Stimulated activated CD4-positive, alpha-beta T cell treated with anti-CD3 and anti-CD28 coated beads, Interleukin-12 subunit alpha, Interleukin-12 subunit beta, amount 100 ng/mL, for 24 hours (primary cell): Measurements from ENCODE around the gene SPRR2G.
"Not testable (repeated sequence)": the region's sequence is repeated elsewhere in the genome, so short reads cannot be mapped to it uniquely, and the experiment has no call there.

Experiments
- DNase-seq, 2 experiments: peaks; one replicate each; pipeline ENCODE4 v3.0.0-alpha.2; 2020; ENCODE audit warnings: low read depth in 2 of 2

The SPRR2G gene

DNA sequence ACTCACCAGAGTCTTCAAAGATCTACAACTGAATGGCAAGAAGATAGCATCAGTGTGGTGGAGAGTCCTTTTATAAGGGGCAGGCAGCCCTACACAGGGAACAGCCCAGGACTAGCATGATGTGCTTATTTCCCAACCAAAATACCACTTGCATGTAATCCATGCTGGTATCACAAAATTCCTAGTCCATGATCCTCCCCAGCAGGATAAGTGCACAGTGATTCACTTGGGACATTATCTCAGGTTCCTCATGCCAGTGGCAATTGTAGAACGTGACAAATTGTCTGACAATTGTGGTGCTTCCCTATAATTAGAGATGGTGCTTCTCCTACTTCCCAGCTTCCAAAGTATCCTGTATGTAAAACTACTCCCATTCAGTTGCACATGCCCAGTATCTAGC is at the start of gene SPRR2G:
Gene SPRR2G, minus strand, starts transcription at position 45 of the 400 bp plus-strand sequence. CDS start 780 bp downstream, outside the sequence.
- DNase-seq = no peak

DNA sequence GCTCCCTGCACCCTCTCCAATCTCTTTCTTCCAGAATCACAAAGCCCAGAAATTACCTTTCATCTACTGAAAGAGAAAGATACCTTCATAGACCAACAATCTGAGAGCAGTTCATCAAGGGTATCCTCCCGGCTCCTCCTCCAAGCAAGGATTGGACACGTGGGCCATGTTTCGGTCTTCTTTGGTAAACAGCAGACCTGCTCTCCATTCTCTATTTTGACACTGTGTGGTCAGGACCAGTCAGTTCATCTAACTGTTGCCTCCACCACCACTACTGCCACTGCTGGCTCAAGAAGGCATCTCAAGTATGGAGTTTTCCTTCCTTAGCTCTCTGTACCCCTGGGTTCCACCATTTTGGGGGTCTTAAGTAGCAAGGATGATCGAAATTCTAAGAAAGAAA is 44.5 kb upstream of the SPRR2G start:
- no peak for DNase-seq

DNA sequence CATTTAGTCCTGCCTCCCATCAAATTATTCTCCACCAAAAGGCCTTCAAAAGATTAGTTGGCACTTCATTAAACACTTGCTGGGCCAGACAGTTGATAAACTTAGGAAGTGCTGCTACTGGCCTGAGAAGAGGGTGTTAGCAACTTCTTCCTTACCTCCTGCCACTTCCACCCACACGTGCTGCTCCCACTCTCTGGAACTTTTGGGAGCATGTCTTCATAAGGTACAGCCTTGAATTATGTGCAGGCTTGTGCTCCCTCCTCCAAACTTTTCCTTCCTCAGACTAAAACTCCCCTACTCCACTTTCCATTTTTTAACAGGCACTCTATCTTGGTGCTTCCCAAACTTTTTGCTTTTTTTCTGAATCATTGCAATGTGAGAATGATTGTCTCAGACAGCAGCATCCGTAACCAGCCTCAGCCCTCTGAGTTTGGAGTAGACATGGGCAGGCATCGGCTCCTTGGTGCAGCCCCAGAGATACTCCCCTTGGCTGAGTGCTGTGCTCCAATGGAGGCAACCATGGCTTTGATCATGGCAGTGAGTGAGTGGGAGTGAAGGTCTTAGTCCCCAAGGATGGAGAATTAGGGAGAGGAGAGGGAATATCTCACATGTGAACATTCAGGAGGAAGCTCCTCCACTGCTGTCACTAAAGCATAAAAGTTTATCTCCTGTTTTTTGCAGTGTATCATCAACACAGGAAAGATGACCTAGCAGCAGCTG is 43.8 kb upstream of the SPRR2G start:
- DNase-seq = no peak

DNA sequence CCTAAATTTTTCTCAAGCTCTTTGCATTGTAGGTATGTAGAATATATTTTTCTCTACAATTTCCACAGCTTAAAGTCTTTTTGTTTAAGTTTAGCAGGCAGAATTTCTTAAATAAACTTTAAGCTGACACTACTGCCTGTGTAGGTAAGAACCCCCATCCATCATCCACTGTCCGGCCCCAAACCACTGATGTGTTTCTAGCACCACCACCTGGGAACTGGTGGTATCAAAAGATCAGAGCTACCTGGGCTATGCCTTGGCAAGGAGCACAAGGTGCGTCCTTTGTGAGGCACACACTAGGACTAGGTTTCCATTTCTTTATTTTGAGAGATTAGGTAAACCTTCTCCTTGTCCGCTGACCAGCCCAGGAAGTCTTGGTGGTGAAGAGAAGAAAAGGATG is 42.0 kb upstream of the SPRR2G start:
- DNase-seq = no peak

DNA sequence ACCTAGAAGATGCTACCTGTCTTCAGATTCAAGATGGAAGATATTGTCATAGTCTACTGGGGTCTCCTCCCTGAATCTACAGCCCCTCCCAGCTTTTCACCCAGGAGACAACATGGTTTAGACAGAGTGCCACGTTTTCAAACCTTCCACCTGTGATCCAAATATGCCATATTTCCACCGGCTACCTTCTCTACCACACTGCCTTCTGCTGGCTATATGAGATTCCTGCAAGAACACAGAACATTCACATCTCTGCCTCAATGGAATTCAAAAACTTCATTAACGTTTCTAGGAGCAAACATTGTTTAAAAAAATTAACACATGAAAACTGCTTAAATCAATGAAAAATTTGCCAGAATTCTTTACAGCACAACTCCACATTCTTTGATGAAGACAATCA is 39.7 kb upstream of the SPRR2G start:
- DNase-seq = no peak

DNA sequence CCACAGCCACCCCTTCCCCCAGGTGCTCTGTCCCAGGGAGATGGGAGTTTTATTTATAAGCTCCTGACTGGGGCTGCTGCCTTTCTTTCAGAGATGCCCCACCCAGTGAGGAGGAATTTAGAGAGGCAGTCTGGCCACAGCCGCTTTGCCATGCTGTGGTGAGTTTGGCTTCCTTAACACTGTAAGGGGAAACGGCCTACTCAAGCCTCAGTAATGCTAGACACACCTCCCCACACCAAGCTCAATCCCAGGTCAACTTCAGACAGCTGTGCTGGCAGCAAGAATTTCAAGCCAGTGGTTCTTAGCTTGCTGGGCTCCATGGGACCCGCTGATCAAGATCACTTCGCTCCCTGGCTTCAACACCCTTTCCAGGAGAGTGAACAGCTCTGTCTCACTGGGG is 37.6 kb upstream of the SPRR2G start:
- DNase-seq = not testable (repeated sequence)

DNA sequence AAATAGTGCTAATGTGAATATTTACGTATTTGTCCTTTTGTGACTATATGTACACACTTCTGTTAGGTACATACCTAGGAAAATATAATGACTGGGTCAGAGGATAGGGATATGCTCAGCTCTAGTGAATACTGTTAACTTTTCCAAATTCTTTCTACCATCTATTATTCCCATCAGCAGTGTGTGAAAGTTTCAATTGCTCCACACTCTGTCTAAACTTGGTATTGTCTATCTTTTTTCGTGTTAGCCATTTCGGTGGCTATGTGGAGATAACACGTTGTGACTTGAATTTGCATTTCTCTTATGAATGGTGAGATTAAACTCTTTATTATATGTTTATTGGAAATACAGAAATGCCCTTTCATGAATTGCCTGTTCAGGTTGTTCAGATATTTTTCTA is 29.9 kb upstream of the SPRR2G start:
- no peak for DNase-seq

DNA sequence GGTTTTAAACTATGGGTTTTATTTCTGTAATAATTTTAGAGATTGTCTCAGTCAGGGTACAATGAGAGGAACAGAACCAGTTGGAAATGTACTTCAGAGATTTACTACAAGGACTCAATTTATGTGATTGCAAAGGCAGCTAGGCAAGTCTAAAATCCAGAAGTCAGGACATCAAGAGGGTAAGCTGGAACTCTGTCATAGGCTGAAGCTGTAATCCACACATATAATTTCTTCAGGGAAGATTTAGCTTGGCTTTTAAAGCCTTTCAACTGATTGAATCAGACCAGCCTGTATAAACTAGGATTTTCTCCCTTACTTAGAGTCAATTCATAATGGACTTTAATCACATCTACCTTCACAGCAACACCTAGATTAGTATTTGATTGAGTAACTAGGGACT is 28.2 kb upstream of the SPRR2G start:
- no peak for DNase-seq

DNA sequence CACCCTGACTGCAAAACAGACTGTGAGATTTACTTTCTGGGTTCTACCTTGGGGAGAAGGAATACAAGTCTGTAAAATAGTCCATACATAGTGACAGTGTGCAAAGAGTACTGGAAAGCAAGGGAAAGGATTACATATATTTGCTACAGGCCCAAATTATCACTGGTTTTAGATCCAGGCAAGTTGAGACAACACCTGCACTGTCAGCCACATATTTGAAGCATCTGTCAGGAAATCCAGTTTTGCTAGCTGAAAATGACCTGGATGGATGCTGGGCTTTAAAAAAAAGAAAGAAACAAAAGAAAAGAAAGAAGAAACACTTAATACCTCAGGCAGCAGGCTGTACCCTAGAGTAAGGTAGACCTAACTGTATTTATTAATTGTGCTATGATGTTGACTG is 23.9 kb upstream of the SPRR2G start:
- no peak for DNase-seq

DNA sequence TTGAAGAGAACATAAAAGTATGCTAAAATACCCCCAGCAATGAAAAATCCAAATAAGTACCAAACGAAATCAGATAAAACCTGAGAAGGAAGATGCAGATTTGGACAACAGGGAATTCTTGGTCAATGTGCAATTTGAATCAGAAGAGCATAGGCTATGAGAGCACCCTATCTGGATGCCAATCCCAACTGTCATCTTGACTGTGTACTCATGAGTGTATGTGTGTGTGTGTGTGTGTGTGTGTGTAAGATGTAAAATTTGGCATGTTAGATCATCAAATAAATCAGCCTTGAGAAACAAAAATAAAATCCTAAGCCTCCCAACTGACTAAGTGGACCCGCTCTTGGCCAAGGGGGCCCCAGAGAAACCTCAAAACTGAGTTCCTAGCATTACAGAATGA is 18.0 kb upstream of the SPRR2G start:
- no peak for DNase-seq

DNA sequence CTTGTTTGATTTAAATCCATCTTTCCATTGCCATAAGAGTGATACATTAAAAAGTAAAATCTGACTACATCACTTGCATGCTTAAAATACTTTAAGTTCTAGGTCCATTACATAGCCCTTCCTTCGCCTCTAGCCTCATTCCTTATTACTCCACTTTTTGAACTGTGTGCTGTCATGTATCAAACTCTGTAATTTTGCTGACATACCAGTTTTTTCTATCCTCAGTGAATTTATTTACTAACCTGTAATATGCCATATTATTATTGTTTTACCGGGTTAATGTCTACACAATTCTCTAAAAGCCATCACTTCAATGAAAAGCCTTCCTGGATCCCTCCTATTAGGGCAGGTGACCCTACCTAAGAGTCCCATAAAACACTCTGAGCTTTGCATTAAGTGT is 4.9 kb upstream of the SPRR2G start:
- DNase-seq = no peak

DNA sequence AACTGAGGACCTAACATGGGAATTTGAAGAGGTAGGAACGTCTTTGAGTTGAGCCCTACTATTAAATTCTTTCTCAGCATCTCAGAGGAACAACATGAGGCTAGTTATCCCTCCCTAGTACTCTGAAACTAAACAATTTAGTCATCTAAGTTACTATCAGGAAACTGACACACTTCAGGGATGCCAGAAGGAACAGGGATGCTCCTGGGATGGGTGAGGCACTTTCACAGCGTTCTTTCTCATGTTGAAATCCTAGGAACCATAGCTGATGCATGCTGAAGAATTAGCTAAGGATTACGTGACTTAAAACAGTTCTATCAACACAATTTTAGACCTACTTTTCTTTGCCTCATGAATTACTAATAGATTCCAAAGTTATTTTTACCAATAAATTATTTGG is 1.8 kb upstream of the SPRR2G start:
- DNase-seq = no peak

DNA sequence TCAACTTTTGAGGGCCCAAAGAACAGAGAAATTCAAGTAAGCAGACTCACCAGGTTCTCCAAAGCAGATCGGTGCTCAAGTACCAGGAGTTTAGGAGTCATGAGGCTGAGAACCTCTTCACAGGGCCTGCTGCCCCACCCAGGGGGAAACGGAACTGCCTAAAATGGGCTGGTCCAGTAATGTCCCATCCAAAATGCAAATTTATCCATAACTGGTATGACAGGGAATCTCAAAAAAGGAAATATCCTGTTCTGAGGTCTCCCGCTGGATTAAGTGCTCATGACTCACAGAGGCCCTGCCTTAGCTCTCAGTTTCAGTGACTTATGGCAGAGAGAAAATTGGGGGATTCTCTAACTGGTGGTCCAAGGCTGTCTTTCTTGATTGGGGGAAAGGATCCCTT is 9.3 kb downstream of the SPRR2G start:
- DNase-seq = no peak

DNA sequence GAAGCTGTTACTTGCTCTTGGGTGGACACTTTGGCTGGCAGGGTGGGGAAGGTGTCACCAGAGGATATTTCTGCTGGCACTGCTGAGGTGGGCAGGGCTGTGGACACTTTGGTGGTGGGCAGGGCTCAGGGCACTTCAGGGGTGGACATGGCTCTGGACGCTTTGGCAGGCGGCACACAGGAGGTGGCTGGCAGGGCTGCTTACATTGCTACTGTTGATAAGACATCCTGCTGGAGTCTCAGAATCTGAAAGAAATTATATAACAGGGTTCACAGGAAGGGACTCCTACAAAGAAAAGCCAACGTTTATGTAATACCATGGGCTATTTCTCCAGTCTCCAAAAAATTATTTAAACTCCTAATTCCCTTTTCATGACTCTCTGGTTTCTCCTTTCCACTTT is 10.2 kb downstream of the SPRR2G start:
- no peak for DNase-seq

DNA sequence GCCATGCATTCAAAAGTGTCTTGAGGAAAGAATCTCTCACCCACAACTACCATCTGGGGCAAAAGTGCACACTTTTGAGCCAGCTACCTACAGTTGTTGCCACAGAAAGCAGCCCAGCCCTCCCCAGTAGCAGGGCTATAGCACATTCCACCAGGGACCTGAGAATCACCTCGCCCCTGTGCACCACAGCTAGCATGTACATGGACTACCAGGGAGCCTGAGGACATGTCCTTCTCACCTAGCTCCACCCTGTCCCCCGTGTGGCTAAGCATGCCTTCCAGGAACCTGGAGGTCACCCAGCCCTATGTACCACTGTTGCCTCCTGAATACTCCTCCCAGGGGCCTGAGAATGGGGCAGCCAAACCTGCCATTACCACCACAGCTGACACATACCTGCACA is 16.9 kb downstream of the SPRR2G start:
- DNase-seq = no peak

DNA sequence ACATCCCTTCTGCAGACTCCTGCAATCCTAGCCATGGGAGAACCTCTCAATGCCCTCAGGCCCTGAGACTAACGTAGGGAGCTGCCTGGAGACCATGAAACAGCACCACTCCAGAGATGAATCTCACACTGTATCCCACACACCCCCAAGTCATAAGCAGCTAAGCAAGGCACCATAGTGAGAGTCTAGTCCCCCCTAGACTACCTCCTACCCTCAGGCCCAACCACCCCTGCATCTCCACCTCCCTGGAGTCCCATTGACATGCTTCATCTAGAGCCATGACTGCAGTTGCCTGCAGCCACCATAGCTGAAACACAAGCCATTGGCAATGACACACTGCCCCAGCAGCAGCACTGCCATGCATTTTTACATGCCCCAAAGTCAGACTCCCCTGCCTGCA is 17.4 kb downstream of the SPRR2G start:
- DNase-seq = no peak

DNA sequence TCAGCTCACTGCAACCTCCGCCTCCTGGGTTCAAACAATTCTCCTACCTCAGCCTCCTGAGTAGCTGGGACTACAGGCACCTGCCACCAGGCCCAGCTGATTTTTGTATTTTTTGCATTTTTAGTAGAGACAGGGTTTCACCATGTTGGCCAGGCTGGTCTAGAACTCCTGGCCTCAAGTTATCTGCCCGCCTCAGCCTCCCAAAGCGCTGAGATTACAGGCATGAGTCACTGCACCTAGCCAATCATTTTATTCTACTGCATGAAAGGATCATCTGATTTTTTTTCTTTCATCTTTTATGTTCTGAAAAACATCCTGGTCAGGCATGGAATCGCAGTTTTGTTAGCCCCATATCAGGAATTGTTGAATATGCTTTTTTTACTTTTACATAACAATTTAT is 22.0 kb downstream of the SPRR2G start:
- not testable (repeated sequence) for DNase-seq

DNA sequence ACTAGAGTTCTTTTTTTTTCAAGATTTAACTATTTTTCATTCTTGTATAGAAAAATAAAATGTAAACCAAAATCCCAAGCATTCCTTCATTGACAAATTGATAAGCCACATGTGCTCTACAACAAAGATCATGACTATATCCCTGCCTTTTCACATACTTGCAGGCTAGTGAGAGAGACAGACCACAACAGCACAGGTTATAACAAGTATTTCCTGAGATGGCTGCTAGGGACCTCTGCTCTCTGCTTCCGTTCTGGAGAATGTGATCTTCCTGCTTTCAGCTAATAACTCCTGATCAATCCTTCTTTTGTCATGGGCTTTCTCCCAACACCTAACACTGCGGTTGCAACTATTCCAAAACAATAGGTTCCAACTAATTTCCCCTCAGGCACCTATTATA is 23.4 kb downstream of the SPRR2G start:
- DNase-seq = no peak

DNA sequence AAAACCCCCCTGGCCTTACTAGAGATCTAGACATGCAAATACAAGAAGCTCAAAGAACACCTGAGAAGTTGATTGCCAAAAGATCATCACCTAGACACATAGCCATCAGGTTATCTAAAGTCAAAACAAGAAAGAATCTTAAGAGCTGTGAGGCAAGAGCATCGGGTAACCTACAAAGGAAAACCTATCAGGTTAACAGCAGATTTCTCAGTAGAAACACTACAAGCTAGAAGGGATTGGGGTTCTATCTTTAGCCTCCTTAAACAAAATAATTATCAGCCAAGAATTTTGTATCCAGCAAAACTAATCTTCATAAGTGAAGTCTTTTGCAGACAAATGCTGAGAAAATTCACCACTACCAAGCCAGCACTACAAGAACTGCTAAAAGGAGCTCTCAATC is 25.2 kb downstream of the SPRR2G start:
- no peak for DNase-seq

DNA sequence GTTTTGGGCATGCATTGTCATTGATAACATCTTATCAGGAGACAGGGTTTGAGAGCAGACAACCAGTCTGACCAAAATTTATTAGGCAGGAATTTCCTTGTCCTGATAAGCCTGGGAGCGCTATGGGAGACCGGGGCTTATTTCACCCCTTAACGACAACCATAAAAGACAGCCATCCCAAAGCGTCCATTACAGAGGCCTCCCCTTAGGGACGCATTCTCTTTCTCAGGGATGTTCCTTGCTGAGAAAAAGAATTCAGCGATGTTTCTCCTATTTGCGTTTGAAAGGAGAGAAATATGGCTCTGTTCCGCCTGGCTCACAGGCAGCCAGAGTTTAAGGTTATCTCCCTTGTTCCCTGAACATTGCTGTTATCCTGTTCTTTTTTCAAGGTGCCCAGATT is 26.9 kb downstream of the SPRR2G start:
- not testable (repeated sequence) for DNase-seq

DNA sequence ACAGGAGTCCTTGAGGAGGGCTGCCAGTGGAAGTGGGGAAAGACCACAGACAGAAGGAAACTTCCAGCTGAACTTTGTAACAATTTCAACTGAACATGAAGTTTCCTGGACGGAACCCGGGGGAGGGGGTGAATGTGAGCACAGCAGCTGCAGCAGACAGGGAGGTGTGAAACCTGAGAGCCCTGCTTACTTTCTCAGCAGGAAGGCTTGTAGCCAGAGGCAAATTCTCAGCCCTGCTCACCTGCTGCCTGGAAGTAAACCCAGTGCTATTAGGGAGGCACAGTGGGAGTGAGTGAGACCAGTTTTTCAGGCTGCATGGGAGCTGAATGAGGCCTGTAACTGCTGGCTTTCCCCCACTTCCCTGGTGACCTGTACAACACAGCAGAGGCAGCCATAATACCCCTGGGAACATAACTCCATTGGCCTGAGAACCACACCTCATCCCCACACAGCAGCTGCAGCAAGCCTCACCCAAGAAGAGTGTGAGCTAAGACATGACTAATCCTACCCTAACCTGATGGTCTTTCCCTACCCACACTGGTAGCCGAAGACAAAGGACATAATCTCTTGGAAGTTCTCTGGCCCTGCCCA is 27.8 kb downstream of the SPRR2G start:
- DNase-seq = no peak

DNA sequence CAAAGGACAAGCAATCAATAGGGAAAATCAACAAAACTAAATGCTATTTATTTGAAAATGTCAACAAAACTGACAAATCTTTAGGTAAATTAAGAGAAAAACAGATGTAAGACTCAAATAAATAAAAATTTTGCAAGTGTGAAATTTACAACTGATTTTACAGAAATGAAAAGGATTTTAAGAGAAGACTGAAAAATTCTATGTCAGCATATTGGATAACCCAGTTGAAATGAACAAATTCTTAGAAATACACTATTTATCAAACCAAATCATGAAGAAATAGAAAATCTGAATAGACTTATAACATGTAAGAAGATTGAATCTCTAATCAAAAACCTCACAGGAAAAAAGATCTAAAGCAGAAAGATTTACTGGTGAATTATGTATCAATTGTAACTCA is 29.7 kb downstream of the SPRR2G start:
- no peak for DNase-seq

DNA sequence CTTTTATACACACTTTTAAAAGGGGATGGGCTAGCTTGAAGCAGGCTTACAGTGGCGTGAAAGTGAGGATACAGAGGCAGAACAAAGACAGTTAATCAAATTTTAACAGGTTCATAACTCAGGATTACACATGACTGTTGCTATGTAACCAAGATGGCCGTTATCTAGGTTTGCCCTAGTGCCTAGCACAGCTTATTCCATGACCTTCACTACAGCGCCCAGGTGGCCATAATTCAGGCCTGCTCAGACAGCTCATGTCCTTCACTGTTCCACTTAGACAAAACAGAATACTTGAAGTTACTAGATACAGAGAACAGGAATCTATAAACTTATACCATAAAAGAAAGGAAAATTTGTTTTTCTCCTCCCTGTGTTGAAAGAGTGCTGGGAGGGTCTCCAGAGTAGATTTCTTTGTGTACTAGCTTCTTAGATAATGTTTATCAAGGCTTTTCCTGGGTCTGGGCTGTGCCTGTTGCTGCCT is 31.2 kb downstream of the SPRR2G start:
- DNase-seq = no peak

DNA sequence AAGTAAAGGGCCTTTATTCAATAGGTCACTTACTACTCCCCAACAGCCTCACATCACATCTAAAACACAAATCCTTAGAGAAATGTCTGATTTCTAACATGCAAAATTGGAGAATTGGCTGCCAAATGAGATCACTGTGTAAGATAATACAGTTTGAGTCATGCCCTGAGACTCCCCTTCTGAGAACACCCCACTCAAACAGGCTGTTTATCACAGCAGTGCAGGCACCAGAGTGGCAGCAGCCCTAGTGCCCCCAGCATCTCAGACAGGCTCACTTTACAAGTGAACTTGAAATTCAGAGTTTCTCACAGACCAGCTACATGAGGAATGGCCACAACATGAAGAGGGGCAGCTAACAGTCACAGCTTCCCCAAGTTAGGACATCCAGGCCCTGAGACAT is 35.4 kb downstream of the SPRR2G start:
- DNase-seq = not testable (repeated sequence)
